Measurements from ENCODE around the gene RFXAP.
A peak's percentile ranks its signal among the peaks of the same experiment; 100 is the strongest.

Gene RFXAP

DNA sequence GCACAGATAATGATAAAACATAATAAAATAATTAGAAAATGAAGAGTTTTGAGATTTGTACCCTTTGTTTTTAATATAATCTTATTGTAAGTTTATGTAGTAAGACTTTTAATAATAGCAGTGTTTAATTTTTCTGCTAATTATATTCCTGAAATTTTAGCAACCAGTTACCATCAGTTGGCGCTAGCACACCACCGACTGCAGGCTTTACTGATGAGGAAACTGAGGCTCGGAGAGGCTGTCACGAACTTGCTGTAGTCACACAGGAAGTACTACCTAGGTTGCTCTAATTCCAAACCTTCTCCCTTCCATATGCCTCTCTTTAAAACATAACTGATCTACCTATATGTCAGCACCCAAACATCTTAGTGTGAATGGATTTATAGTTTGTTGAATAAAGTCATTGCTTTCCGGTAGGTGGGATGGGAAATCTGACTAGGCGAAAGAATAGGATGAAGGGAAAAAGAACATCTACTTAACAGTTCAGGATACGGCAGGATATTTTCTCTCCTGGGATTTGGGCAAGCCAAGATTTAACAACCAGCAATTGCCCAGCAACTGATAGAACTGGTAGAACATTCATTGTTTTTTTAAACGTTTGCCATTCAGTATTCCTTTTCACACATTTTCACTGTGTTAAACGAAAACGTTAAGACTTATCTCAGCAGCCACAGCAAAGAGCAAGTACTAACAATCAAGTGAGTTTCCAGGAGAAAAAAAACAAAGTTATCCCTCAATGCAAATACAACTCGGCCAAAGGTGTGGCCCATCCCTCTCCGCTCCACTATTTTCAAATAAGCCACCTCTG, 822 bp upstream of the RFXAP start:
- no peak for FAIRE-seq
- DNase-seq (ENCODE audit: low spot score): no peak

DNA sequence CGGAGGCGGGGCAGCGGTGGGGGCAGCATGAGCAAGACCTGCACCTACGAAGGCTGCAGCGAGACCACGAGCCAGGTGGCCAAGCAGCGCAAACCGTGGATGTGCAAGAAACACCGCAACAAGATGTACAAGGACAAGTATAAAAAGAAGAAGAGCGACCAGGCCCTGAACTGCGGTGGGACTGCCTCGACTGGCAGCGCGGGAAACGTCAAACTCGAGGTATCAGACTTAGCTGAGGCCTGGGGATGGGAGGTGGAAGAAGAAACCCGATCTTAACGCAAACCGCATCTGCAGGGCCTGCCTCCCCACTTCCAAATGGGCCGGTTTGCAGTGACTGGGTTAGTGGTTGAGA, 693 bp downstream of the RFXAP start:
- DNase-seq (ENCODE audit: low spot score) (peak; percentile 4), FAIRE-seq (no peak)

GRCh38 chr13:36820222-36820621, 1.2 kb downstream of the RFXAP start:
- FAIRE-seq (no peak), DNase-seq (ENCODE audit: low spot score) (no peak)

DNA sequence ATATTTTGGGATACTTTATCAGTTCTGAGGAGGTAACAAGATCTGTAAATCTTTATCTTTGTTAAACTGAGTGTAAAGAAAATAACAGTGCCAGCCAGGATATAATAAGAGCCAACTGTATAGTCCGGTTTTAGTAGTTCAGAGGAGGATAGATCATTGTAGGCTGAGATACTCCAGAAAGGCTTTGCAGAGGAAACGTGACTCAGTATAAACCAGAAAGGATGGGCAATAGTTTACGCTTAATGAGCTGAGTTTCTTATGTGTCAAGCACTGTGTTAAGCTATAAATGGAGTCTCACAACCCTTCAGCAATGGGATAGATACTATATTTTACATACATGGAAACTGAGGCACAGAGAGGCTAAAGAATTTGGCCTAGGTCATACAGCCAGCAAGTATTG, 3.8 kb downstream of the RFXAP start:
- FAIRE-seq: no peak
- DNase-seq (ENCODE audit: low spot score): no peak

GRCh38 chr13:36829753-36830152, 10.7 kb downstream of the RFXAP start:
- FAIRE-seq: no peak
- DNase-seq (ENCODE audit: low spot score): no peak

GRCh38 chr13:36831291-36831690, 12.3 kb downstream of the RFXAP start:
- DNase-seq (ENCODE audit: low spot score): no peak
- FAIRE-seq: no peak

- FAIRE-seq (no peak), DNase-seq (ENCODE audit: low spot score) (no peak)
Measured at GRCh38 chr13:36834299-36834698, 15.3 kb downstream of the RFXAP start.

- no peak for DNase-seq (ENCODE audit: low spot score)
- FAIRE-seq: no peak
Measured at GRCh38 chr13:36837354-36838092, 18.5 kb downstream of the RFXAP start.

- FAIRE-seq (no peak), DNase-seq (ENCODE audit: low spot score) (no peak)
Measured at GRCh38 chr13:36839281-36839680, 20.3 kb downstream of the RFXAP start.

DNA sequence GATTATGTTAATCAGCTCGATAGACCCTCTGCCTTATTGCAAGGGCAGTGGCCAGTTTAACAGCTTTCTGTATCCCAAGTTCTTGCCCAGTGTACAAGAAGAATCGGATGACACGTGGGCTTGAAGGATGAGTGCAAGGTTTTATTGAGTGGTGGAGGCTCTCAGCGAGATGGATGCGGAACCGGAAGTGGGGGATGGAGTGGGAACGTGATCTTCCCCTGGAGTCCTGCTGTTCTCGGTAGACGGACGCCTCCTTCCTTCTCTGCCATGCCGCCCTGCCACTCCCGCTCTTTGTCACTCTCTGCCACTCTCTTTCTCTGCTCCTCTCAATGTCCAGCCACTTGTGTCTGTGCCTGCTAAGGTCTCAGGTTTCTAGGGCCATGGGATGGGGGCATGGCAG, 21.0 kb downstream of the RFXAP start:
- DNase-seq (ENCODE audit: low spot score) (no peak), FAIRE-seq (no peak)

- DNase-seq (ENCODE audit: low spot score) (no peak), FAIRE-seq (no peak)
Measured at GRCh38 chr13:36840718-36841250, 21.8 kb downstream of the RFXAP start.

DNA sequence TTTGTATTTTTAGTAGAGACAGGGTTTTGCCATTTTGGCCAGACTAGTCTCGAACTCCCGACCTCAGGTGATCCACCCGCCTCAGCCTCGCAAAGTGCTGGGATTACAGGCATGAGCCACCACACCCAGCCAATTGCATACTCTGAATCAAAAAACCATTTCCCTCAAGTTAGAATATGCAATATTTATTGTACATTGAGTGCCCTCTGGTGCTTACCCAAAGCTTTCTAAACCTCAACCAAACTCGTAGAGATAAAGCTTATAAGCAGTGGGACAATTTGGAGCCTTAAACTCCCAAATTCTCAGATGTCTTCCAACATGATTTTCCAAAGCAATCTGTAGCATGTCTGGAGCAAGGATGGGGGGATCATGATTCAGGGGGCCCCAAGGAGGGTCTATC, 22.4 kb downstream of the RFXAP start:
- DNase-seq (ENCODE audit: low spot score) (no peak), FAIRE-seq (no peak)

DNA sequence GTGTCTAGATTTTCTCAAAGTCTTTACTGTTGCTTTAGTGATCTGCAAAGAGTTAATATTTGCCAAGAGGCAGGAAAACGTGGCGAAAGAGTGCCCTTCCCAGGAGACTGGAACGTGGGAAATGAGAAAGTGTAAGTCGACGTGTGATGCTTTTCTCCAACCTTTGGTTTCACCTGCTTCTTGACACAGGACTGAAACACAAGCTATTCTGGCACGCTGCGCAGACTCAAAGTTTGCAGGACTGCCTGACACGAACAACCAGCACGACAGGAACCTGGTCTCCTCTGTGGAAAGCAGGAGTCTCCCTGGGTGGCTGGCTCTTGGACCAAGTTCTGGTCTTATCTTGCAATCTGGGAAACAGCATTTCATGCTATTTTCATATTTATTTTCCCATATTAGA, 28.6 kb downstream of the RFXAP start:
- DNase-seq (ENCODE audit: low spot score) (no peak), FAIRE-seq (no peak)

DNA sequence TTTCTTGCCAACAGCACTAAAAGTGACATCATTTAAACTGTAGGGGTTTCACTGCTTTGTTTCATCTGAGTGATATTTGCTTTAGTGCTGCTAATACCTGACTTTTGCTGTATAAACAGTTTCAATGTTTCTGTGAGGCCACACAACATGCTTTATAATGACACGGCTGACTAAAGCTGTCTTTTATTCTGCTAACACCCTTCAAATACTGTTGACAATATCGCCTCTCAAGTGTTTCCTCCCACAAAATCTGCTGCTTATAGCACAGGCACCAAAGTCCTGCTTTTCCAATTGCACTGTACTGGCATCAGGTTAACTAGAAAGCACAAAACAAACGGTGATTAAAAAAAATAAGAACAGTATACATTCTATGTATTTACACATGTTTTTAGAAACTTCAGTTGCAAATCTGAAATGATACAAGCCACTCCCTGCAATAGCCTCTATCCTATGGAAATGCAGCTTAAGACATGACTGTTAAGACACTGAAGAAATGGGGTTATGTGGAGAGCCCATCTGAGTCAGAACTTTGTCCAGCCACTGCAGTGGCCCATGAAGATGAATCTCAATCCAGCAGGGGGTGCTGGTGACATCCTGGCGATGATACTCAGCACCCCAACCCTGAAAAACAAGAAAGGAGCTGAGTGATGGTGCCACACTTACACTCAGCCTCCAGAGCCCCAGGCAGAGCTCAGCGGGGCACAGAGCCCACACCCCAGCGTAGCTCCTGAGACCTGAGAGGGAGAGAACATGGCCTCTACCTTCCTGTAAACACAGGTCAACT, 29.4 kb downstream of the RFXAP start:
- FAIRE-seq (no peak), DNase-seq (ENCODE audit: low spot score) (no peak)

GRCh38 chr13:36850790-36851438, 31.9 kb downstream of the RFXAP start:
- no peak for FAIRE-seq
- DNase-seq (ENCODE audit: low spot score): no peak

DNA sequence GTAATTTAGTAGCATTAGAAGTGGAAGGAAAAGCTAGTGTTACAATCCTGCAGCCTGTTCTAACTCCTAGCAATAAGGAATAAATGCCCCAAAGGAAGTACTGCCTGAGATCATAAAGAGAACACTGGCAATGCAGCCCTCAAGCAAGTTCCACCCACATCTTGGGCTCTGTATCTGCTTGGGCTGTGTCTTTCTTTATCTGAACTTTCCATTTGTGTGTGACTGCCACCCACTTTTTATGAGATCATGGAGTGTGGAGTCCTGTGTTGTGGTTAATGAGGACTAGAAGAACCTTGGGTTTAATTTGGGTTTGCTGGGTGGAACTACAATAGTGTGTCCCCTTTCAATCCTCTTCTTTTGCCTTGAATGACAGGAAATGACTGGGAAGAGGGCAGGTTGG, 38.2 kb downstream of the RFXAP start:
- no peak for DNase-seq (ENCODE audit: low spot score)
- no peak for FAIRE-seq

GRCh38 chr13:36858290-36858689, 39.3 kb downstream of the RFXAP start:
- DNase-seq (ENCODE audit: low spot score) (peak; percentile 25), FAIRE-seq (no peak)

GRCh38 chr13:36859259-36859658, 40.2 kb downstream of the RFXAP start:
- no peak for FAIRE-seq
- no peak for DNase-seq (ENCODE audit: low spot score)

GRCh38 chr13:36862002-36862685, 43.1 kb downstream of the RFXAP start:
- DNase-seq (ENCODE audit: low spot score) (no peak), FAIRE-seq (no peak)

- no peak for FAIRE-seq
- no peak for DNase-seq (ENCODE audit: low spot score)
Measured at GRCh38 chr13:36862722-36863121, 43.7 kb downstream of the RFXAP start.

DNA sequence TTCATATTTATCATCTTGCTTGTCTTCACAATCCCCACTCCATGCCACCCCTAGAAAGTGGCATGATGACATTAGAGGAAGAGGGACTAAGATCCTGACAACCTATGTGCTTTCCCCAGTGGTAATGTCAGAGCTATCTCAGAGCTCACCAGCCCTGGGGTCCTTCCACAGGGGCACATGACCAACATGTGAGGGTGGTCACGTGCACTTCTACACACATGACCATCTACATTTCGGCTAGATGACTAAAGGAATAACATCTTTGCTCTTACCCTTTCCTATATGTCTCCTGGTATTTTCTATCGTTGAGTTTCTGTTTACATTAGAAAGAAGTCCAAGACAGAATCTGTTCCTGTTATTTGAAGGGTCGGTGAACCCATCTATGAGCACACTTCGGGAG, 46.2 kb downstream of the RFXAP start:
- no peak for DNase-seq (ENCODE audit: low spot score)
- no peak for FAIRE-seq

Data from urothelium cell line (cell line).